Activated CD4-positive, CD25-positive, alpha-beta regulatory T cell treated with anti-CD3 and anti-CD28 coated beads, Interleukin-2, amount 50 U/mL, for 16 hours (primary cell): ENCODE results near the gene SMS.

Experiments
- DNase-seq: peaks from one replicate; pipeline ENCODE4 v3.0.0-alpha.2; 2020; ENCODE audit warnings: low read depth, low spot score

SMS gene

GRCh38 chrX:22037911-22038537 is 97.5 kb downstream of the SMS start:
- DNase-seq: no peak

- DNase-seq: no peak
These were observed 99.0 kb downstream of the SMS start for GRCh38 chrX:22039541-22039940.

- no peak for DNase-seq
These were observed 99.7 kb downstream of the SMS start for GRCh38 chrX:22040184-22040583.

GRCh38 chrX:22041907-22042530 is 101.5 kb downstream of the SMS start:
- no peak for DNase-seq

- no peak for DNase-seq
These were observed 103.4 kb downstream of the SMS start for GRCh38 chrX:22043872-22044271.
